SK-N-MC (cell line): Measurements from ENCODE around the gene PIK3R5.

Experiments used
- DNase-seq: peaks from one replicate; pipeline ENCODE4 v3.0.0-alpha.2; 2011; ENCODE audit warnings: low read depth, low spot score
- H3K27ac ChIP-seq: fragments of 200-600 bp; sonication (generic); 2 replicates; pipeline ENCODE4 v1.5.1; 2016; ENCODE audit warnings: mixed run types
- H3K36me3 ChIP-seq: fragments of 200-600 bp; sonication (generic); 2 replicates; pipeline ENCODE4 v1.6.1; 2017; ENCODE audit warnings: antibody characterized with exemption, low read length, mixed read lengths; ENCODE audit not compliant: insufficient read depth
- H3K4me3 ChIP-seq: fragments of 200-600 bp; sonication (generic); 2 replicates; pipeline ENCODE4 v1.5.1; 2016
- H3K9ac ChIP-seq: fragments of 200-600 bp; sonication (generic); 2 replicates; pipeline ENCODE4 v1.8.0; 2017; ENCODE audit warnings: mixed run types, mixed read lengths; ENCODE audit not compliant: insufficient read length
- H3K9me3 ChIP-seq: fragments of 200-600 bp; sonication (generic); 2 replicates; pipeline ENCODE4 v1.6.1; 2017; ENCODE audit warnings: low read depth, mild to moderate bottlenecking, antibody characterized with exemption, low read length, moderate library complexity, mixed read lengths
- EZH2 ChIP-seq: fragments of 200-600 bp; sonication (generic); IDR thresholded peaks from one replicate; pipeline ENCODE4 v1.6.1; 2017; ENCODE audit warnings: antibody characterized with exemption
- FOXP2 ChIP-seq: optimal IDR thresholded peaks from 2 replicates; pipeline ENCODE3; 2011; ENCODE audit warnings: mild to moderate bottlenecking, moderate library complexity; ENCODE audit not compliant: insufficient read depth; ENCODE audit errors: extremely low read length, control extremely low read depth
- POLR2AphosphoS5 ChIP-seq: IDR thresholded peaks from 2 replicates; pipeline ENCODE4 v1.6.1; 2012; ENCODE audit warnings: mild to moderate bottlenecking, low read depth, low read length, borderline replicate concordance

The PIK3R5 gene

GRCh38 chr17:8952191-8952590 is 13.3 kb downstream of the PIK3R5 start:
- H3K9ac ChIP-seq = no peak overlapping the region
- TF ChIP-seq POLR2AphosphoS5 (no peak), FOXP2 (no peak), EZH2 (no peak)
- no peak overlapping the region for H3K27ac ChIP-seq
- DNase-seq = no peak
- H3K36me3 ChIP-seq = no peaks in the 10 kb centered on the region
- no peak overlapping the region for H3K4me3 ChIP-seq
- no peaks in the 10 kb centered on the region for H3K9me3 ChIP-seq

- Histone ChIP-seq H3K9me3 (no peaks in the 10 kb centered on the region), H3K9ac (no peak overlapping the region), H3K36me3 (no peaks in the 10 kb centered on the region), H3K27ac (no peak overlapping the region), H3K4me3 (no peak overlapping the region)
- no peak for DNase-seq
- TF ChIP-seq FOXP2 (no peak), EZH2 (no peak), POLR2AphosphoS5 (no peak)
Observed at GRCh38 chr17:8951206-8951605, 14.3 kb downstream of the PIK3R5 start.

- DNase-seq = no peak
- TF ChIP-seq FOXP2 = no peak
- no peak for TF ChIP-seq EZH2
- TF ChIP-seq POLR2AphosphoS5 = no peak
- Histone ChIP-seq H3K27ac (no peak overlapping the region), H3K36me3 (no peaks in the 10 kb centered on the region), H3K4me3 (no peak overlapping the region), H3K9me3 (no peaks in the 10 kb centered on the region), H3K9ac (no peak overlapping the region)
Observed at GRCh38 chr17:8949061-8949661, 16.3 kb downstream of the PIK3R5 start.

- no peak for TF ChIP-seq FOXP2
- TF ChIP-seq EZH2 = no peak
- no peak overlapping the region for H3K9ac ChIP-seq
- no peak overlapping the region for H3K4me3 ChIP-seq
- no peak overlapping the region for H3K27ac ChIP-seq
- DNase-seq = no peak
- no peaks in the 10 kb centered on the region for H3K36me3 ChIP-seq
- no peaks in the 10 kb centered on the region for H3K9me3 ChIP-seq
Observed at GRCh38 chr17:8948462-8948861, 17.0 kb downstream of the PIK3R5 start.

GRCh38 chr17:8947201-8947600 is 18.3 kb downstream of the PIK3R5 start:
- no peaks in the 10 kb centered on the region for H3K9me3 ChIP-seq
- H3K27ac ChIP-seq = no peak overlapping the region
- H3K36me3 ChIP-seq = no peaks in the 10 kb centered on the region
- TF ChIP-seq FOXP2 (no peak), EZH2 (no peak)
- H3K4me3 ChIP-seq = no peak overlapping the region
- DNase-seq = no peak
- H3K9ac ChIP-seq = no peak overlapping the region

GRCh38 chr17:8946476-8946875 is 19.0 kb downstream of the PIK3R5 start:
- Histone ChIP-seq H3K36me3 (no peaks in the 10 kb centered on the region), H3K9me3 (no peaks in the 10 kb centered on the region), H3K27ac (no peak overlapping the region), H3K4me3 (no peak overlapping the region), H3K9ac (no peak overlapping the region)
- no peak for TF ChIP-seq EZH2
- TF ChIP-seq POLR2AphosphoS5 = no peak
- TF ChIP-seq FOXP2 = no peak
- no peak for DNase-seq

- no peak for TF ChIP-seq POLR2AphosphoS5
- H3K36me3 ChIP-seq = no peaks in the 10 kb centered on the region
Observed at GRCh38 chr17:8946071-8946470, 19.4 kb downstream of the PIK3R5 start.

GRCh38 chr17:8944748-8945147 is 20.8 kb downstream of the PIK3R5 start:
- no peak for DNase-seq
- no peaks in the 10 kb centered on the region for H3K9me3 ChIP-seq
- no peak for TF ChIP-seq FOXP2
- no peak for TF ChIP-seq EZH2
- TF ChIP-seq POLR2AphosphoS5 = no peak
- no peak overlapping the region for H3K4me3 ChIP-seq
- no peak overlapping the region for H3K9ac ChIP-seq
- no peaks in the 10 kb centered on the region for H3K36me3 ChIP-seq
- H3K27ac ChIP-seq = no peak overlapping the region

More at GRCh38 chr17:8946071-8946470, 19.4 kb downstream of the PIK3R5 start:
- DNase-seq = no peak
- Histone ChIP-seq H3K4me3 (no peak overlapping the region), H3K9me3 (no peaks in the 10 kb centered on the region), H3K27ac (no peak overlapping the region), H3K9ac (no peak overlapping the region)

GRCh38 chr17:8944083-8944482 is 21.4 kb downstream of the PIK3R5 start:
- TF ChIP-seq POLR2AphosphoS5 = no peak

More at GRCh38 chr17:8944083-8944482, 21.4 kb downstream of the PIK3R5 start:
- Histone ChIP-seq H3K27ac (no peak overlapping the region), H3K4me3 (no peak overlapping the region), H3K9ac (no peak overlapping the region), H3K36me3 (no peaks in the 10 kb centered on the region), H3K9me3 (no peaks in the 10 kb centered on the region)
- DNase-seq = no peak
